ENCODE data around the gene CHST1.

The CHST1 gene

GRCh38 chr11:45659818-45660160 is 5.6 kb downstream of the CHST1 start:
- peak; percentile 49 for DNase-seq (ENCODE audit: low spot score)

- DNase-seq (ENCODE audit: low spot score) = no peak
These were observed 6.2 kb downstream of the CHST1 start for GRCh38 chr11:45659031-45659817.

GRCh38 chr11:45658292-45658991 is 7.0 kb downstream of the CHST1 start:
- peak; percentile 71 for DNase-seq (ENCODE audit: low spot score)

- no peak for DNase-seq (ENCODE audit: low spot score)
These were observed 7.7 kb downstream of the CHST1 start for GRCh38 chr11:45657496-45658260.

GRCh38 chr11:45655831-45656230 is 9.6 kb downstream of the CHST1 start:
- no peak for DNase-seq (ENCODE audit: low spot score)

GRCh38 chr11:45655347-45655756 is 10.1 kb downstream of the CHST1 start:
- DNase-seq (ENCODE audit: low spot score) = peak; percentile 89

- DNase-seq (ENCODE audit: low spot score) = no peak
These were observed 10.5 kb downstream of the CHST1 start for GRCh38 chr11:45655012-45655283.

GRCh38 chr11:45654231-45655011 is 11.0 kb downstream of the CHST1 start:
- DNase-seq (ENCODE audit: low spot score) = peak; percentile 69

GRCh38 chr11:45653277-45653676 is 12.1 kb downstream of the CHST1 start:
- DNase-seq (ENCODE audit: low spot score) = no peak

GRCh38 chr11:45652781-45653180 is 12.6 kb downstream of the CHST1 start:
- no peak for DNase-seq (ENCODE audit: low spot score)

- no peak for DNase-seq (ENCODE audit: low spot score)
These were observed 13.3 kb downstream of the CHST1 start for GRCh38 chr11:45651841-45652749.

- no peak for DNase-seq (ENCODE audit: low spot score)
These were observed 14.3 kb downstream of the CHST1 start for GRCh38 chr11:45651156-45651555.

- DNase-seq (ENCODE audit: low spot score) = no peak
These were observed 15.0 kb downstream of the CHST1 start for GRCh38 chr11:45650166-45651095.

- no peak for DNase-seq (ENCODE audit: low spot score)
These were observed 15.8 kb downstream of the CHST1 start for GRCh38 chr11:45649544-45650165.

- DNase-seq (ENCODE audit: low spot score) = peak; percentile 1
These were observed 16.5 kb downstream of the CHST1 start for GRCh38 chr11:45648931-45649330.

GRCh38 chr11:45647786-45648185 is 17.6 kb downstream of the CHST1 start:
- DNase-seq (ENCODE audit: low spot score) = no peak

GRCh38 chr11:45647329-45647728 is 18.1 kb downstream of the CHST1 start:
- DNase-seq (ENCODE audit: low spot score) = no peak

- no peak for DNase-seq (ENCODE audit: low spot score)
These were observed 19.0 kb downstream of the CHST1 start for GRCh38 chr11:45646275-45646927.

Data from Ammon's horn (tissue), 1 donor.